NOMO-1 (cell line): Measurements from ENCODE around the gene MRFAP1.
"Not testable (repeated sequence)": the region's sequence is repeated elsewhere in the genome, so short reads cannot be mapped to it uniquely, and the experiment has no call there.

Experiments
- DNase-seq, 2 experiments: peaks; one replicate each; lab custom pipeline; 2025; ENCODE audit not compliant: unreplicated experiment in 2 of 2; lab: John Stamatoyannopoulos, UW

Gene MRFAP1

DNA sequence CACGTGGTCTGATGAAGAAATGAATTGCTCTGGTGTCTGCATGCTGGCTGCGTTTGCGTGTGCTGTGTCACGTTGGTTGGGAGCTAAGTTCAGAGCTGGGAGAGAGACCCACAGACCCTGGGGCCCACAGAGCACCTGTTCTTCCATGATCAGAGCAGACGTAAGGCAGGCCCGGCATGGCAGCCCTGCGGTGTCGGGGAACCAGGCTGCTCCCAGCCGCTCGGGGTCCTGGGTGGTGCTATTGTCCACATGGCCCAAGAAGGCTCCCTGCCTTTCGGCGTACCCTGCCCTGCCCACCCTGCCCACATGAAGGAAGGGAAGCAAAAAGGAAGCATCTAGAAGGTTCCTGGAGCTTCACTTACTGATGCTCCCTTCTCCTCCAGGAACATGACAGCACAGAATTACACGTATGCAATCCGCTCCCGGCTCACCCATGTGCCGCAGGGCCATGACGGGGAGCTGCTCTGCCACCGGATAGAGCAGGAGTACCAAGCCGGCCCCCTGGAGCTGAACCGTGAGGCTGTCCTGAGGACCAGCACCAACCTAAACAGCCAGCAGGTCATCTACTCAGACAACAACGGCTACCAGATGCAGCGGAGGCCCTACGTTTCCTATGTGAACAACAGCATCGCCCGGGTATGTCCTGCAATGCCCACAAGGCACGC is 30.9 kb upstream of the MRFAP1 start:
- DNase-seq: no peak

DNA sequence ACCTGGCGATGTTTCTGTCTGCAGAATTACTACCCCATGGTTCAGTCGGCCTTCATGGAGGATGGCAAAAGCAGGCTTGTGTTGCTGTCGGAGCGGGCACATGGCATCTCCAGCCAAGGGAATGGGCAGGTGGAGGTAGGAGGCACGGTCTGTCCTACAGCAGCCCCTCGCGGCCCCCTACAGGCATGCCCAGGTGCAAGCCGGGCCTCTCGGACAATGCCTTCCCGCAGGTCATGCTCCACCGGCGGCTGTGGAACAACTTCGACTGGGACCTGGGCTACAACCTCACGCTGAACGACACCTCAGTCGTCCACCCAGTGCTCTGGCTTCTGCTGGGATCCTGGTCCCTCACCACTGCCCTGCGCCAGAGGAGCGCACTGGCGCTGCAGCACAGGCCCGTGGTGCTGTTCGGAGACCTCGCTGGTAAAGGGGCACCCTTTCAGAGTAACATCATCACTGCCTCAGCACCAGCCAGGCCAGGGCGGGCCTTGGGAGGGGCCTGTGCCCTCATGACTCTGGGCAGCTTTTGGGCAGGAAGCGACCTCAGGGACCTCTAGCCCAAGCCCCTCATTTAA is 29.5 kb upstream of the MRFAP1 start:
- no peak for DNase-seq

GRCh38 chr4:6612961-6613675 is 27.4 kb upstream of the MRFAP1 start:
- DNase-seq: no peak

DNA sequence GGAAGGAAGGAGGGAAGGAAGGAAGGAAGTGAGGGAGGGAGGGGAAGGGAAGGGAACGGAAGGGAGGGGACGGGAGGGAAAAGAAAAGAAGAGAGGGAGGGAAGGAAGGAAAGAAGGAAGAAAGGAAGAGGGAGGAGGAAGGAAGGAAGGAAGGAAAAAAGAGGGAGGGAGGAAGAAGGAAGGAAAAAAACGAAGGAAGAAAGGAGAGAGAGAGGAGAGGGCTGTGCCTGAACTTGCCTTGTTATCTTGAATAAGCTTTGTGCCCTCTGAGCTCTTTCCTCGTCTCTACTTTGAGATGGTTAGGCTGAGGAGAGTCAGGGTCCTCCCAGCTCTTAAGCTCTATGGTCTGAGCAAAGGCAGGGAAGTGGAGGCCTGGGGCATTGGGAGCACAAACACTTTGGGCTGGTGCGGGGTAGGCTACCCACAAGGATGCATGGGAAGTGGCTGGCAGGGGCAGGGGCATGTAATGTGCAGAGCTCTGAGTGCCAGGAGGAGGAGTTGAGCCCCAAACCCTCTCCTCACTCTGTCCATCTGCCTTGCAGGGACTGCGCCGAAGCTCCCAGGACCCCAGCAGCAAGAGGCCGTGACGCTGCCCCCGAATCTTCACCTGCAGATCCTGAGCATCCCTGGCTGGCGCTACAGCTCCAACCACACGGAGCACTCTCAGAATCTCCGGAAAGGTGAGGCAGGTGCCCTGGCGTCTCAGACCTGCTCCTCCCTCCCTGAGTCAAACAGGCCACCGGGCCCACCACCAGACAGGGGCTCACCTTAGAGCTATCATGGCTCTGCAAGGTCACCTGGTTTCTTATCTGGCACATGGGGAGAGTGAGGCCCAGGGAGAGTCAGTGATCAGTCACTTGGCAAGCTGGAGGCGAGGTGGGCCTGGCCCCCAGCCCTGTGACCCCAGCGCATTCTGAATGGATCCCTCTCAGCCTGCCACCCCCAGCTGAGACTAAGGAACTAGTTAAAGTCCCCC is 26.5 kb upstream of the MRFAP1 start:
- DNase-seq: no peak

DNA sequence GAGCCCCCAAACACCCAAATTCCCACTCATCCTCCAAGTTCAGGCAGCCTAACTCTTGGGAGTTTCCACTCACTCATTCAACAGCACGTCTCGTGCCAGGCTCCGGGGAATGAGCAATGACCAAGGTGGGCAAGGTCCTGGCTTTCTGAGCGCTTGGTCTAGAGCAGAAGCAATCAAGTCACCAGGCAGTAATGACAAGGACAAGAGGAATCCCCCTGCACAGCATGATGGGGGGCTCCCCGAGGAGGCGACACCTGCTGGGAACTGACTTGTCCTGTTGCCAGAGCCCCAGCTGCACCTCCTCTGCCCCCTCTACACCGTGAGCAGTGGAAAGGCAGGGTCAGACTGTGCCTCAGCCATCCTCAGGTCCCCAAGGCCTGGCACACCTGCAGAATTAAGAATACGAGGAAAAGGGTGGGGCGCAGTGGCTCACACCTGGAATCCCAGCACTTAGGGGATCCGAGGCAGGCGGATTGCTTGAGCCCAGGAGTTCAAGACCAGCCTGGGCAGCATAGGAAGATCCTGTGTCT is 25.7 kb upstream of the MRFAP1 start:
- DNase-seq: no peak

GRCh38 chr4:6616087-6616995 is 24.1 kb upstream of the MRFAP1 start:
- no peak for DNase-seq

- no peak for DNase-seq
Observed at GRCh38 chr4:6617246-6617645, 23.2 kb upstream of the MRFAP1 start.

DNA sequence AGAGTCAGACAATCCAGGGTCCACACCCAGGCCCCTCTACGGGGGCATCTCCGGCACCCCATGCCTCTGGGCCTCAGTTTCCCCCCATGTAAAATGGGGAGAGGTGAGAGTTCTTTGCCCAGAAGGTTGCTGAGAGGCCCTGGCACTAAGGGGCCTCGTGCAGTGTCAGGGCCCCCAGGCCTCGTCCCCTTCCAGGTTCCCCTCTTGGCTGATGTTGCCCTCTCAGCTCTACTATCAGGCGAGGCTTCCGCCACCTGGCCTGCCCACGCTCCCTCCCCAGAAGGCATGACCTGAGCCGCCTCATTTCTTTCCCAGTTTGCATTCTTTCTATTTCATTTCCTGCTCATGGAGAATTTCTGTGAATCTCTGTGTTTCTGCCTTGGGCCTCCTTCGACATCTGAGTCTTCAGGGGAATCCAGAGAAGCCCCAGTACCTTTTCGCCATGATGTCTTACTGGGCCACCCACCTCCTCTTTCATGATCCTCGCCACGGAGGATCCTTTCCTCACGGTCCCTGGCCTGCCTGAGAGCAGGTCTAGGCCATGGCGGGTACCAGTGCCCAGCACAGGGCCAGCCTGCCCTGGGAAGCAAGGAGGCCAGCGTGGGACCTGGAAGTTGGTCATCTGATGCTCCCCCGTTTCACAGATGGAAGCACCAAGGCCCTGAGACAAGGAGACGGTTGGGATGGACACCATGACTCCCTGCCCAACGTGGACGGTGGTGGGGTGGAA is 21.9 kb upstream of the MRFAP1 start:
- no peak for DNase-seq

DNA sequence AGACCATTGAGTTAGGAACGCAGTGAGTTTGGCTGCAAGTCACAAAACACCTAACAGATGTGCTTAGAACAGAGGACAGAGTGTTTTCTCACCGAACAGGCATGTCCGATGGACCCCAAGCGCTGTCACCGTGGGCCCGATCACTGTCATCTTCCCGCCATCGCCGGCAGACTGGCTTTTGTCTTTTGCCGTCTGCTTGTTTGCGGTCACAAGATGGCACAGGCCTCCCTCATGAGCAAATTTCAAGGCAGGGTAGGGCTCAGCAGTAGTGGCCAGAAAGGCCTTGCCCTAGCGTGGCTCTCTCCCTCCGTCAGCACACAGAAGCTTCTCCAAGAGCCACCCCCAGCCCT is 21.4 kb upstream of the MRFAP1 start:
- no peak for DNase-seq

GRCh38 chr4:6619466-6620255 is 20.8 kb upstream of the MRFAP1 start:
- no peak for DNase-seq

DNA sequence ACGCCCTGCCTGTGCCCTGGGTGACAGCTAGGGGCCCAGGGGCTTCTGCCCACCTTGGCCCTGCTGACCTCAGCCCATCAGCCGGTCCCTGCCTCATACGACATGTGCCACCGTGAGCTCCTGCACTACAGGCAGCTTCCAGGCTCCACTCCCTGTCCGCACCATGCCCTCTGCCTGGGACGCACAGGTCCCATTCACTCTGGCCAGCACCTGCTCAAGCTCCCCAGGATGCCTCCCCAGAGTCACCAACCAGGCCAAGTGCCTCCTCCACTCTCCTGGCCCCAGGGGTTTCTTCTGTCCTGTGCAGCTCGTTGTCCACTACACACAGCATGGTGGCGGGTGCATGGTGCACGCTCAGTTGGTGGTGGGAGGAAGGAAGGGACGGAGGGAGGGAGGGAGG is 20.2 kb upstream of the MRFAP1 start:
- DNase-seq: no peak

- no peak for DNase-seq
Observed at GRCh38 chr4:6620891-6621555, 19.5 kb upstream of the MRFAP1 start.

DNA sequence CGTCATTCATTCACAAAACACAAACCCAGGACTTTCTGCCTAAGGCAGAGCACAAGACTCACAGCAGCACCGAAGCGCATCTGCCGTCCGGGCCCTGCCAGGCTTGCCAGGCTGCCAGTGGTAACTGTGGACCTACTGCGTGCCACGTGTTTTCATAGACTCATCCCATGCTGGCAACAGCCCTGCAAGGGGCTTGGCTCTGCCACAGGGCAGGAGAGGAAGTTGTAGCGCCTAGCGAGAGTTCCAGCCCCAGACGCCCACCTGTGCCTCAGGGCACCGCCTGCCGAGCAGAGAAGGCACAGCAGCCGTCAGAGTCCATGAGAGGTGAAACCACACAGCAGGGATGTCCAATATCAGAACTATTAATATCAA is 18.9 kb upstream of the MRFAP1 start:
- no peak for DNase-seq

DNA sequence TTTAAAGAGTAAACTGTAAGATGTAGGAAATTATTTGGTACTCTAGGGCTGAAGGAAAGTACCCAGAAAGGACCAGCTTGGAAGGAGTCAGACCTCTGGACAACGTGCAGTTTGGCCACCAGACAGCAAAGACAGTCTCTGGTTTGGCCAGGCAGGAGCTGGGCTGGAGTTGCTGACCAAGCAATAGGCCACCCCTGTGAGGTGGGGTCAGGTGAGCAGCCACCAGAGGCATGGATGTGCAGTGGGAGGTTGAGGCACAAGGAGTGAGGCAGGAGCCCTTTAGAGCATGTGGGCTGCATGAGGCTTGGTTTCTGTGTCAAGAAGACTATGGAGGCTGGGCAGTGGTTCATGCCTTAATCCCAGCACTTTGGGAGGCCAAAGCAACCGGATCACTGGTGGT is 17.7 kb upstream of the MRFAP1 start:
- DNase-seq: no peak

DNA sequence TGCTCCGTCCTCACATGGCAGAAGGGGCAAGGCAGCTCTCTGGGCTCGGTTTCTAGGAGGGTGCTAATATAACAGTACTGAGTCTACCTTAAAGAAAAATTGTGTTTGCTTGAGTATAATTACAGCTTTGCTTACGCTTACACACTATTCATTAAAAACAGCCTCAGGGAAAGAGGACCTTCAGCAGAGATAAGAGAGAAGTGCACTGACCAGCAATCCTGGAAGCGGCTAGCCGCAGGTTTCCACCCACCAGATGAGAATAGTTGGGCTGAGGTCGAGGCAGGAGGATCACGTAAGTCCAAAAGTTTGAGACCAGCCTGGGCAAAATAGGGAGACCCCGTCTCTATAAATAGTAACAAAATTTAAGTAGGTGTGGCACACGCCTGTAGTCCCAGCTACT is 15.2 kb upstream of the MRFAP1 start:
- DNase-seq: no peak

DNA sequence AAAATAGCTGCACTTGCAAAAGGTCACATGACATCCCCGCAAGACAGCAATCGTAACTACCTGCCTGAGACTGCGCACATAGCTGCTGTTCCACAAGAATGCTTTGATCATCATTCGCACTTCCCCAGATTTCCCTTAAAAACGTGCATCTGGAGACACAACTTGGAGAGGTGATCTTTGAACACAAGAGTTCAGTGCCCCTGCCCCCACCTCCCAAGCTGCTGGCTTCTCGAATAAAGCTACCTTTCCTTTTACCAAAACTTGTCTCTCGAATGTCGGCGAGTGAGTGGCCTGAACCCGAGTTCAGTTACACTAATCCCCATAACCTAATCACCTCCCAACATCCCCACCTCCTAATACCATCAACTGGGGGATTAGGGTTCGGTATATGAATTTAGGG is 14.4 kb upstream of the MRFAP1 start:
- DNase-seq: no peak

DNA sequence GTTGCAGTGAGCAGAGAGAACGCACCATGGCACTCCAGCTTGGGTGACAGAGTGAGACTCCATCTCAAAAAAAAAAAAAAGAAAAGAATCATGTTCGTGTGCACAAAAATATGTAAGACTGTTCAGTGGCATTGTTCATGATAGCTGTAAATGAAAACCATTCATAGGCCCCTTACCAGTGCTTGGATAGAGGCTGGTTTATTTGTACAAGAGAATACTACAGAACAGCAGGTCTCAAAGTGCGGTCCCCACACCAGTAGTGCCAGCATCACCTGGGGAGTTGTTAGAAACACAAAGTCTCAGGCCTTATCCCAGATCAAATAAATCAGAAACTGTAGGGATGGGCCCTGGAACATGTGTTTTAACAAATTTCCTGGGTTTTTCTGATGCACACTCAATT is 12.7 kb upstream of the MRFAP1 start:
- no peak for DNase-seq

- DNase-seq: not testable (repeated sequence)
Observed at GRCh38 chr4:6628484-6628883, 12.0 kb upstream of the MRFAP1 start.
